ENCODE data around the gene BTBD2. TPM values are rescaled to one million over a fixed set of nuclear protein-coding genes. Genes with fewer than 3 reads are reported as not detected.

BTBD2 gene
- total RNA-seq, 1 donor: 23.2 TPM

GRCh38 chr19:1979017-1979416 lies 36.5 kb downstream of the BTBD2 start:
- Histone ChIP-seq H3K4me1 (ENCODE audit: insufficient read depth, low read length) (no peaks in the 10 kb centered on the region), H3K9me3 (ENCODE audit: low read depth, low read length) (no peaks in the 10 kb centered on the region), H3K4me3 (ENCODE audit: low read length) (no peak overlapping the region), H3K27me3 (ENCODE audit: insufficient read depth, low read length) (no peaks in the 10 kb centered on the region)

DNA sequence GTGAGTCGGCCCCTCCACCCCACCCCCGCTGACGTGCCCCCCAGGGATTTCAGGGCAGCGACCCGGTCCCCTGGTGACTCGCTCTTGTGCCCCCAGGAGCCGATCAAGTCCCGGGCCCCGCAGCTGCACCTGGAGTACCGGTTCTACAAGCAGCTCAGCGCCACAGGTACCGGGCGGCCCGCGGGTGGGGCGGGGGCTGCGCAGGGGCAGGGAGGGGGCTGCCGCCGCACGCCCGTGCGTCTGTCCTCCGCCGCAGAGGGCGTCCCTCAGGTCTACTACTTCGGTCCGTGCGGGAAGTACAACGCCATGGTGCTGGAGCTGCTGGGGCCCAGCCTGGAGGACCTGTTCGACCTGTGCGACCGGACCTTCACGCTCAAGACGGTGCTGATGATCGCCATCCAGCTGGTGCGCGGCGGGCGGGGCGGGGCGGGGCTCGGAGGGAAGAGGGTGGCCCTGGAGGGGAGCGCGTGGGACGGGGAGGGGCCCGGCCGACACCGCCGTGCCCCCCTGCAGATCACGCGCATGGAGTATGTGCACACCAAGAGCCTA lies 37.1 kb downstream of the BTBD2 start:
- H3K27me3 ChIP-seq (ENCODE audit: insufficient read depth, low read length): no peaks in the 10 kb centered on the region
- H3K9me3 ChIP-seq (ENCODE audit: low read depth, low read length): no peaks in the 10 kb centered on the region
- no peak overlapping the region for H3K4me3 ChIP-seq (ENCODE audit: low read length)
- H3K4me1 ChIP-seq (ENCODE audit: insufficient read depth, low read length): no peaks in the 10 kb centered on the region

DNA sequence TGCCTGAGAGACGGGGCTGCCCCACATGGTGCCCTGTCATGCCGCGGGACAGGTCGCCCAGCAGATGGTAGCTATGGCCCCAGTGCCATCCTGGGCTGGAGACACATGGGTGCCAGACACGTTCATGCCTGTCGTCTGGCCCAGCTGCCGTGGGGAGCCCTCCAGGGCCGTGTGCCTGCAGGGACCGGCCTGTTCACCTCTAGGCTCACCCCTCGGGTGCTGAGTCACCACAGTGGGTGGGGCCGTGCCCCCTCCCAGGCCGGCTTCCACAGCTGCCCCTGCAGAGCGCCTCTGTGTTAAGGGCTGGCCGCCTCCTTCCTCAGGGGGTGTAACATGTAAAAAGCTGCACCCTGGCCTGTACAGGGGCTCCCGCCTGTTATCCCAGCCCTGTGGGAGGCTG lies 38.4 kb downstream of the BTBD2 start:
- no peaks in the 10 kb centered on the region for H3K9me3 ChIP-seq (ENCODE audit: low read depth, low read length)
- H3K4me3 ChIP-seq (ENCODE audit: low read length): no peak overlapping the region
- no peaks in the 10 kb centered on the region for H3K4me1 ChIP-seq (ENCODE audit: insufficient read depth, low read length)
- H3K27me3 ChIP-seq (ENCODE audit: insufficient read depth, low read length): no peaks in the 10 kb centered on the region

DNA sequence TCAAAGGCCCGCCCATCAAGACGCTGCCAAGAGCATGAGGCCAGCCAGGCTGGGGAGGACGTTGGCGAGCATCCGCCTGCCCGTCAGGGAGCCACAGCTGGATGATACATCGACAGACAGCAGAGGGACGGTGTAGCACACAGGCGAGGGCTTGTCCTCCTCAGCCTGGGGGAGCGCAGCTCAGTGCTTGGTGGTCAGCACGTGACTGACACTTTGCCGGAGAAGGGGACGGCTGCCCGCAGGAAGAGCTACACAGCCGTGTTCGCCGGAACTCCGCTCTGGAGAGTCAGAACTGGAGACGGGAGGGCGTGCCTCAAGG lies 40.4 kb downstream of the BTBD2 start:
- Histone ChIP-seq H3K9me3 (ENCODE audit: low read depth, low read length) (no peaks in the 10 kb centered on the region), H3K4me3 (ENCODE audit: low read length) (no peak overlapping the region), H3K4me1 (ENCODE audit: insufficient read depth, low read length) (no peaks in the 10 kb centered on the region)

DNA sequence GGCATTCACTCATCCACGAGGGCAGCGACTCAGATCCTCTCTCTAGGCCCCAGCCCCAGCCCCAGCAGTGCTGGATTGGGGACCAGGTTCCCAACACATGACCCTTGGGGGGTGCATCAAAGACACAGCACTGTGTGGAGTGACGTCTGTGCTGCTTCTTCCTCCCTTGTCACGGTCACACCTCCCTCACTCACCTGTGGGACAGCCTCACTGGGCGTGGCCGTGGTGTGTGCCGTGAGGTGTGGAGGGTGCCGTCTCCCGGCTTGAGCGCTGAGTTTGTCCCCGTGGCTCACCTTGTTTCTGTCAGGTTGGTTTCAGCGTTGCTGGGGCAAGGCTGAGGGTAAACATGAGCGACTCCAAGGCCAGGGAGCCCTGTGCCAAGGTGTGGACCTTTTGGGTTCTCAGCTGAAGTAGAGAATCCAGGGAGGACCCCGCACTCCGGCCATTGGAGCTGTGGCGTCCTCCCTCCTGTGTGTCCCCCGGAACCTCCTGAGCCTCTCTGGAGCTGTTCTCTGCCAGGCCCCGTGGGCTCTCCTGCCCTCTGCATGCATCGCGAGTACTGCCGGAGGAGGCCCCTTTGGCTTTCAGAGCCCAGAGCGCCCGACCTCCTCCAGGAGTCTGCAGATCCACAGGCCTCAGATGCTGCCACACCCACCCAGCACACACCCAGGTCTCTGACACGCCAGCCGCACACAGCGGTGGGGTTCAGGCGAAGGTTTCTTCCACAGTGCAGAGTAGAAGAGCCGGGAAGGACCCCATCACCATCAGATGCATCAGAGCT lies 40.9 kb downstream of the BTBD2 start:
- no peaks in the 10 kb centered on the region for H3K27me3 ChIP-seq (ENCODE audit: insufficient read depth, low read length)
- no peaks in the 10 kb centered on the region for H3K4me1 ChIP-seq (ENCODE audit: insufficient read depth, low read length)
- no peak overlapping the region for H3K4me3 ChIP-seq (ENCODE audit: low read length)
- no peaks in the 10 kb centered on the region for H3K9me3 ChIP-seq (ENCODE audit: low read depth, low read length)

More for the DNA sequence above, 40.4 kb downstream of the BTBD2 start:
- H3K27me3 ChIP-seq (ENCODE audit: insufficient read depth, low read length): no peaks in the 10 kb centered on the region

DNA sequence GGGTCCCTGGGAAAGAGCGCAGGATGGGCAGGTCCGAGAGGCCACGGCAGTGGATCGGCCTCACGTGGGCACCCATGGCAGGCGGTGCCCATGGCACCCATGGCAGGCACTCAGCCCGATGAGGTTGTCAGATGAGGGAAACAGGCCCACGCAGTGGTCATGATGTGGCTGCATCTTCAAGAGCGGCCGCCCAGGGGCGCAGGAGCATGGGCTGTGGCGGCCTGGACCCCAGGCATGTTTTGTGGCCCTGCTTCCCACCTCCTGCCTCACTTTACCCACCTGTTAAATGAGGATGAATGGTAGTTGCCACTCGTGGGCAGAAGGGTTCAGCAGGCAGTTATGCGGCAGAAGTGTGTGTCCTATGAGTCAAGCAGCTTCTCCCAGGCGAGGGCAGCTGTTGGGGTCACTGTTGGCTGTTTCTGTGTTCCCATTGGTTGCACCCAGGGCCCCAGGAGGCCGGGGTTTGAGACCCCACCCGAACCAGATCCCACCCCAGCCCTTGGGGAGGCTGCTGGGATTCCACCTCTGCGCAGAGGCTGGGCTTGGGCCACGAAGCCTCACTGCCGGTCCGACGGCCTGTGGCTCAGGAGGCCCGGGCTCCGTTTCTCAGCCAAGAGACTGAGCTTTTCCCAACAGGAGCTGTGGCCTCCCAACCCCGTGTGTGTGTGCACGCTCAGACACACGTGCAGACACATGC lies 44.6 kb downstream of the BTBD2 start:
- H3K9me3 ChIP-seq (ENCODE audit: low read depth, low read length): no peaks in the 10 kb centered on the region
- peaks cover 13% of the 10 kb centered on the region for H3K4me1 ChIP-seq (ENCODE audit: insufficient read depth, low read length)
- H3K4me3 ChIP-seq (ENCODE audit: low read length): no peak overlapping the region
- no peaks in the 10 kb centered on the region for H3K27me3 ChIP-seq (ENCODE audit: insufficient read depth, low read length)

GRCh38 chr19:1970003-1970805 lies 45.3 kb downstream of the BTBD2 start:
- Histone ChIP-seq H3K4me3 (ENCODE audit: low read length) (no peak overlapping the region), H3K27me3 (ENCODE audit: insufficient read depth, low read length) (no peaks in the 10 kb centered on the region), H3K9me3 (ENCODE audit: low read depth, low read length) (no peaks in the 10 kb centered on the region), H3K4me1 (ENCODE audit: insufficient read depth, low read length) (peaks cover 13% of the 10 kb centered on the region)

- Histone ChIP-seq H3K9me3 (ENCODE audit: low read depth, low read length) (no peaks in the 10 kb centered on the region), H3K27me3 (ENCODE audit: insufficient read depth, low read length) (no peaks in the 10 kb centered on the region), H3K4me3 (ENCODE audit: low read length) (no peak overlapping the region), H3K4me1 (ENCODE audit: insufficient read depth, low read length) (peaks cover 13% of the 10 kb centered on the region)
Measured at GRCh38 chr19:1969176-1970002, 46.1 kb downstream of the BTBD2 start.

- Histone ChIP-seq H3K4me3 (ENCODE audit: low read length) (no peak overlapping the region), H3K27me3 (ENCODE audit: insufficient read depth, low read length) (no peaks in the 10 kb centered on the region), H3K9me3 (ENCODE audit: low read depth, low read length) (no peaks in the 10 kb centered on the region), H3K4me1 (ENCODE audit: insufficient read depth, low read length) (peaks cover 13% of the 10 kb centered on the region)
Measured at GRCh38 chr19:1968279-1969175, 47.0 kb downstream of the BTBD2 start.

GRCh38 chr19:1967087-1967608 lies 48.4 kb downstream of the BTBD2 start:
- H3K27me3 ChIP-seq (ENCODE audit: insufficient read depth, low read length): no peaks in the 10 kb centered on the region
- H3K4me3 ChIP-seq (ENCODE audit: low read length): no peak overlapping the region
- peaks cover 13% of the 10 kb centered on the region for H3K4me1 ChIP-seq (ENCODE audit: insufficient read depth, low read length)
- H3K9me3 ChIP-seq (ENCODE audit: low read depth, low read length): no peaks in the 10 kb centered on the region

- peaks cover 13% of the 10 kb centered on the region for H3K4me1 ChIP-seq (ENCODE audit: insufficient read depth, low read length)
- H3K4me3 ChIP-seq (ENCODE audit: low read length): no peak overlapping the region
- H3K9me3 ChIP-seq (ENCODE audit: low read depth, low read length): no peaks in the 10 kb centered on the region
- H3K27me3 ChIP-seq (ENCODE audit: insufficient read depth, low read length): no peaks in the 10 kb centered on the region
Measured at GRCh38 chr19:1962674-1963073, 52.8 kb downstream of the BTBD2 start.

DNA sequence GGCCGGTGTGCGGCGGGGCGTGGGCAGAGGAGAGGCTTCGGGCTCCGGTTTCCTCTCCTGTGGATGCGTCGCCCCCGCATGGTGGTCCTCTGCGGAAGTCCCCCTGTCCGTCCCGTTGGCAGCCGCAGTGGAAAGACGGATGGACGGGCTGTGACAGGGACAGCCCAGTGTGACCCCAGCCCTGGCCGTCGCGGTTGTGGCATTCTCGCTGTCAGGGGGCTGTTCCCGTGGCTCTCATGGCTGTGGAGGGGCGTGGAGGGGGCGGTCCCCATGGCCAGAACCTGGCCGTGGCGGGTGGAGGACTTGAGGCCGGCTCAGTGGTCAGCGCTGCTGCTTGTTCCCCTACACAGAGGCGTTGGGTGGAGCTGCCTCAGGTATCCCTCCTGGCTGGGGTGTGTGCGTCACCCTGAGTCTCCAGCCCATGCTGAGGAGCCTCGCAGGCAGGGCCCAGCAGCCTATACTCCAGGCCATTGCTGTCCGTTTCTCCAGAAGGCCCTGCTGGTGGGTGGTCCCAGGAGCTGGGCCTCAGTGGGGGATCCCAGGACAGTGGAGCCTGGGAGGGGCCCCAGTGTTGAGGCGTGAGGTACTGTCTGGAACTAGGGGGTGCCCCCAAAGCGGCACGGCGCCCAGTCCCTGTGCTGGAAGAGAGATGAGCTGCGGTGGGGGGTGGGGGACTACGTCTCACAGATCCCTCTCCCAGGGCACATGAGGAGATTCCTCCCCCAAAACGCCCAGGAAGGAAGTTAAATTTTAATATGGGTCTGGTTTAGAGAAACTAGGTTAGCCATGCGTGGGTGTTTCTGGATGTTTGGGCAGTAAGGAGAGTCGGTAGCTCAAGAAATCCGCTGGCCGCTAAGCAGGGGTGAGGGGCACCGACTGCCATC lies 54.3 kb downstream of the BTBD2 start:
- no peaks in the 10 kb centered on the region for H3K9me3 ChIP-seq (ENCODE audit: low read depth, low read length)
- no peaks in the 10 kb centered on the region for H3K27me3 ChIP-seq (ENCODE audit: insufficient read depth, low read length)
- peaks cover 3% of the 10 kb centered on the region for H3K4me1 ChIP-seq (ENCODE audit: insufficient read depth, low read length)
- H3K4me3 ChIP-seq (ENCODE audit: low read length): no peak overlapping the region
